Measurements from ENCODE around the gene RNF38.

The RNF38 gene

DNA sequence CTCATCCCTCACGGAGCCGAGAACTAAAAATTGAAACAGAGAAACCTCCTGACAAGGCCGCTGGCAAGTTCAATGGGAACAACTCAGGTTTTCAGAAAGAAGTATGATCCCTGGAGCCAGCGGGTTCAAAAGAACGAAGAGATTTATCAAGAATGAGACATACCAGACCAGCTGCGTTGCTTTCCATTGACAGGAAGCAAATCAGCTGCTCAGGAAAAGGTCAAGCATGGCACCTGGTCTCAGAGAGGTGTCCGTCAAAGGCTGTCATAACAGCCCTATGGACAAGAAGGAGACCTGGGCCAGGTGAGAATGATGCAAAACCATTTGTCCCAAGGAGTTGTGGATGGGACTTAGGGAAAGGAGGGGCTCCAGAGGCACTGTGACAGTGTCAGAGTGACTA, 106.9 kb downstream of the RNF38 start:
- no peak overlapping the region for H3K4me3 ChIP-seq (ENCODE audit: low read length)
- no peak for DNase-seq (ENCODE audit: low read depth)
- TF ChIP-seq, protein P1, sequence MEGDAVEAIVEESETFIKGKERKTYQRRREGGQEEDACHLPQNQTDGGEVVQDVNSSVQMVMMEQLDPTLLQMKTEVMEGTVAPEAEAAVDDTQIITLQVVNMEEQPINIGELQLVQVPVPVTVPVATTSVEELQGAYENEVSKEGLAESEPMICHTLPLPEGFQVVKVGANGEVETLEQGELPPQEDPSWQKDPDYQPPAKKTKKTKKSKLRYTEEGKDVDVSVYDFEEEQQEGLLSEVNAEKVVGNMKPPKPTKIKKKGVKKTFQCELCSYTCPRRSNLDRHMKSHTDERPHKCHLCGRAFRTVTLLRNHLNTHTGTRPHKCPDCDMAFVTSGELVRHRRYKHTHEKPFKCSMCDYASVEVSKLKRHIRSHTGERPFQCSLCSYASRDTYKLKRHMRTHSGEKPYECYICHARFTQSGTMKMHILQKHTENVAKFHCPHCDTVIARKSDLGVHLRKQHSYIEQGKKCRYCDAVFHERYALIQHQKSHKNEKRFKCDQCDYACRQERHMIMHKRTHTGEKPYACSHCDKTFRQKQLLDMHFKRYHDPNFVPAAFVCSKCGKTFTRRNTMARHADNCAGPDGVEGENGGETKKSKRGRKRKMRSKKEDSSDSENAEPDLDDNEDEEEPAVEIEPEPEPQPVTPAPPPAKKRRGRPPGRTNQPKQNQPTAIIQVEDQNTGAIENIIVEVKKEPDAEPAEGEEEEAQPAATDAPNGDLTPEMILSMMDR (conservative IDR thresholded peaks at IDR 0.05; ENCODE audit: low read depth, low read length), result no peak

GRCh38 chr9:36292641-36293040, 107.4 kb downstream of the RNF38 start:
- TF ChIP-seq, protein P1 (conservative IDR thresholded peaks at IDR 0.05; ENCODE audit: low read depth, low read length), result no peak
- DNase-seq (ENCODE audit: low read depth), result no peak
- H3K4me3 ChIP-seq (ENCODE audit: low read length), result no peak overlapping the region

DNA sequence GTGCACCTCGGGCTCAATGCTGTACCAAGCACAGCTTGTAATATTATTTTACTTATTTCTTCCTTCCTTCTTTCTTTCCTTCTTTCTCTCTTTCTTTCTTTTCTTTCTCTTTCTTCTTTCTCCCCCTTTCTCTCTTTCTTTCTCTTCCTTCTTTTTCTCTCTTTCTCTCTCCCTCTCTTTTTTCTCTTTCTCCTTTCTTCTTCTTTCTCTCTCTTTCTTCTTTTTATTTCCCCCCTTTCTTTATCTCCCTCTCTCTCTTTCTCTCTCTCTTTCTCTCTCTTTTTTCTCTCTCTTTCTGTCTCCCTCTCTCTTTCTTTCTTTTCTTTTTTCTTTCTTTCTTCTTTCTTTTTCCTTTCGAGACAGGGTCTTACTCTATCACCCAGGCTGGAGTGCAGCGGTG, 109.1 kb downstream of the RNF38 start:
- DNase-seq (ENCODE audit: low read depth), result no peak
- TF ChIP-seq, protein P1 (conservative IDR thresholded peaks at IDR 0.05; ENCODE audit: low read depth, low read length), result no peak
- no peak overlapping the region for H3K4me3 ChIP-seq (ENCODE audit: low read length)

DNA sequence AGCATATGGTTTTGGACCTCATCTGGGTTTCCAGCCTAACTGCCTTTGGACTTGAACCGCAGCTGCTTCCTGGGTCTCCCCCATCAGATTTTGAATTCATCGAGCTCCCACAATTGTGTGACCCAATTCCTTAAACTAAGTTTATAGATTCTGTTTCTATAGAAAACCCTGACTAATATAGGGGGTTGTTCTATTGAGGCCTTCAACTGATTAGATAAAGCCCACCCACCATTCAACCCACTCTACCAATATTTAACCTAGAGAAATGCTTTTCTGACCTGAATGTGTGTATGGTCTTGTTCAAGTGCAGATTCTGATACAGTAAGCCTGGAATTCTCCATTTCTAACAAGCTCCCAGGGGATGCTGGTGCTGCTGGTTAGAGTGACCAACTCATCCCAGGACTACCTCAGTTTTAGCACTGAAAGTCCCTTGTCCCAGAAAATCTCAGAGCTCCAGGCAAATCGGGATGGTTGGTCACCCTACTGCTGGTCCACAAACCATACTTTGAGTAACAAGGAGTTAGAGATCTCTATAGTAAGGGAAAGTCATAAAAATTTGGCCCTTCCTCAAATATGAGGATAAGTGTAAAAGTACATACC, 110.1 kb downstream of the RNF38 start:
- no peak overlapping the region for H3K4me3 ChIP-seq (ENCODE audit: low read length)
- no peak for DNase-seq (ENCODE audit: low read depth)
- TF ChIP-seq, protein P1 (conservative IDR thresholded peaks at IDR 0.05; ENCODE audit: low read depth, low read length), result no peak

- H3K4me3 ChIP-seq (ENCODE audit: low read length), result no peak overlapping the region
- no peak for DNase-seq (ENCODE audit: low read depth)
- TF ChIP-seq, protein P1 (conservative IDR thresholded peaks at IDR 0.05; ENCODE audit: low read depth, low read length), result no peak
Measured at GRCh38 chr9:36288070-36288469, 112.0 kb downstream of the RNF38 start.
